Measurements from ENCODE around the gene SEC24C.

Gene SEC24C

GRCh38 chr10:73774637-73775036 is 30.5 kb downstream of the SEC24C start:
- CTCF ChIA-PET, result interaction anchor here (0.8 to 1.7 kb wide), 2 partner anchors 34 to 105 kb away, joined by 6 to 8 read pairs; no protein-coding TSS in a partner anchor
- POLR2A ChIA-PET, result interaction anchor here (4.5 kb wide), 1 partner anchor 44 kb away, joined by 22 read pairs; no protein-coding TSS in a partner anchor
- no peak for TF ChIP-seq NFRKB (IDR thresholded peaks at IDR 0.05)
- TF ChIP-seq FOXM1 (IDR thresholded peaks at IDR 0.05; ENCODE audit: borderline replicate concordance), result no peak
- no peak for TF ChIP-seq FOXK2 (IDR thresholded peaks at IDR 0.05)
- TF ChIP-seq SUZ12 (IDR thresholded peaks at IDR 0.05), result no peak
- no peak for TF ChIP-seq FOXA1 (IDR thresholded peaks at IDR 0.05)
- DNase-seq (ENCODE audit: extremely low spot score), result no peak

DNA sequence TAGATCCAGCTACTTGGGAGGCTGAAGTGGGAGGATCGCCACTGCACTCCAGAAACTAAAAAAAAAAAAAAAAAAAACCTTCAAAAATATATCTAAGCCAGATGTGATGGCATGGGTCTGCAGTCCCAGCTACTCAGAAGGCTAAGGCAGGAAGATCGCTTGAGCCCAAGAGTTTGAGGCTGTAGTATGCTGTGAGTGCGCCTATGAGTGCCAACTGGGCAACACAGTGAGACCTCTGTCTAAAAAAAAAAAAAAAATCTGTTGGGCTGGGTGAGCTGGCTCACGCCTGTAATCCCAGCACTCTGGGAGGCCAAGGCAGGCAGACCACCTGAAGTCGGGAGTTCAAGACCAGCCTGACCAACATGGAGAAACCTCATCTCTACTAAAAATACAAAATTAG is 34.8 kb downstream of the SEC24C start:
- TF ChIP-seq, protein P1, sequence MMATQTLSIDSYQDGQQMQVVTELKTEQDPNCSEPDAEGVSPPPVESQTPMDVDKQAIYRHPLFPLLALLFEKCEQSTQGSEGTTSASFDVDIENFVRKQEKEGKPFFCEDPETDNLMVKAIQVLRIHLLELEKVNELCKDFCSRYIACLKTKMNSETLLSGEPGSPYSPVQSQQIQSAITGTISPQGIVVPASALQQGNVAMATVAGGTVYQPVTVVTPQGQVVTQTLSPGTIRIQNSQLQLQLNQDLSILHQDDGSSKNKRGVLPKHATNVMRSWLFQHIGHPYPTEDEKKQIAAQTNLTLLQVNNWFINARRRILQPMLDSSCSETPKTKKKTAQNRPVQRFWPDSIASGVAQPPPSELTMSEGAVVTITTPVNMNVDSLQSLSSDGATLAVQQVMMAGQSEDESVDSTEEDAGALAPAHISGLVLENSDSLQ (IDR thresholded peaks at IDR 0.05), result no peak
- no peak for TF ChIP-seq TARDBP (IDR thresholded peaks at IDR 0.05)
- no peak for TF ChIP-seq FOXA1 (IDR thresholded peaks at IDR 0.05)
- TF ChIP-seq ELF4 (IDR thresholded peaks at IDR 0.05), result no peak
- TF ChIP-seq FOXK2 (IDR thresholded peaks at IDR 0.05), result no peak
- no peak for TF ChIP-seq LEF1 (IDR thresholded peaks at IDR 0.05; ENCODE audit: borderline replicate concordance)
- TF ChIP-seq BHLHE40 (IDR thresholded peaks at IDR 0.05; ENCODE audit: borderline replicate concordance), result no peak
- TF ChIP-seq SP1 (IDR thresholded peaks at IDR 0.05), result no peak
- no peak for TF ChIP-seq SUZ12 (IDR thresholded peaks at IDR 0.05)
- TF ChIP-seq FOXM1 (IDR thresholded peaks at IDR 0.05; ENCODE audit: borderline replicate concordance), result no peak
- TF ChIP-seq L3MBTL2 (conservative IDR thresholded peaks at IDR 0.05), result no peak
- TF ChIP-seq CTBP1 (IDR thresholded peaks at IDR 0.05; ENCODE audit: borderline replicate concordance), result no peak
- TF ChIP-seq HDGF (IDR thresholded peaks at IDR 0.05; ENCODE audit: borderline replicate concordance), result no peak
- TF ChIP-seq ZNF384 (IDR thresholded peaks at IDR 0.05), result no peak
- TF ChIP-seq NFRKB (IDR thresholded peaks at IDR 0.05), result no peak
- TF ChIP-seq ARNT (IDR thresholded peaks at IDR 0.05), result no peak
- no peak for DNase-seq (ENCODE audit: extremely low spot score)
- CTCF ChIA-PET, result interaction anchor here (0.6 kb wide), 1 partner anchor 187 kb away, joined by 4 read pairs; no protein-coding TSS in a partner anchor
- POLR2A ChIA-PET, result interaction anchor here (1.3 kb wide), 1 partner anchor 49 kb away, joined by 5 read pairs; no protein-coding TSS in a partner anchor

- ChIA-PET CTCF (interaction anchor here (0.6 kb wide), 1 partner anchor 188 kb away, joined by 4 read pairs; no protein-coding TSS in a partner anchor), POLR2A (interaction anchor here (1.3 to 5.3 kb wide), 2 partner anchors 8 to 49 kb away, joined by 5 to 68 read pairs; a partner anchor contains a TSS)
- TF ChIP-seq LEF1 (IDR thresholded peaks at IDR 0.05; ENCODE audit: borderline replicate concordance), result no peak
- TF ChIP-seq FOXM1 (IDR thresholded peaks at IDR 0.05; ENCODE audit: borderline replicate concordance), result no peak
- TF ChIP-seq, protein P1 (IDR thresholded peaks at IDR 0.05), result no peak
- TF ChIP-seq TARDBP (IDR thresholded peaks at IDR 0.05), result no peak
- no peak for DNase-seq (ENCODE audit: extremely low spot score)
These were observed 35.5 kb downstream of the SEC24C start for GRCh38 chr10:73779539-73780197.

DNA sequence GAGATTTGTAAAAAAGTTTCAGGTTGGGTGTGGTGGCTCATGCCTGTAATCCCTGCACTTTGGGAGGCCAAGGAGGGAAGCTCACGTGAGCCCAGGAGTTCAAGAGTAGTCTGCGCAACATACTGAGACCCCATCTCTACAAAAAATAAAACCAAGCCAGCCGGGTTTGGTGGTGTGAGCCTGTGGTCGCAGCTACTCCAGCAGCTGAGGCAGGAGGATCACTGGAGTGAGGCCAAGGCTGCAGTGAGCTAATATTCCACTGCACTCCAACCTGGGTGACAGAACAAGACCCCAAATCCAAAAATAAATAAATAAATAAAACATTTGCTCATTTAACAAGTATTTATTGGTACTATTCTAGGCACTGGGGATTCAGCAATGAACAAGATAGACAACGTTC is 36.1 kb downstream of the SEC24C start:
- TF ChIP-seq FOXM1 (IDR thresholded peaks at IDR 0.05; ENCODE audit: borderline replicate concordance), result no peak
- TF ChIP-seq SP1 (IDR thresholded peaks at IDR 0.05), result no peak
- TF ChIP-seq HDGF (IDR thresholded peaks at IDR 0.05; ENCODE audit: borderline replicate concordance), result no peak
- no peak for TF ChIP-seq FOXA1 (IDR thresholded peaks at IDR 0.05)
- TF ChIP-seq TARDBP (IDR thresholded peaks at IDR 0.05), result no peak
- TF ChIP-seq ZNF384 (IDR thresholded peaks at IDR 0.05), result no peak
- no peak for TF ChIP-seq BHLHE40 (IDR thresholded peaks at IDR 0.05; ENCODE audit: borderline replicate concordance)
- no peak for TF ChIP-seq CTBP1 (IDR thresholded peaks at IDR 0.05; ENCODE audit: borderline replicate concordance)
- TF ChIP-seq, protein P1 (IDR thresholded peaks at IDR 0.05), result no peak
- no peak for TF ChIP-seq L3MBTL2 (conservative IDR thresholded peaks at IDR 0.05)
- no peak for TF ChIP-seq SUZ12 (IDR thresholded peaks at IDR 0.05)
- no peak for TF ChIP-seq NFRKB (IDR thresholded peaks at IDR 0.05)
- TF ChIP-seq ELF4 (IDR thresholded peaks at IDR 0.05), result no peak
- no peak for TF ChIP-seq ARNT (IDR thresholded peaks at IDR 0.05)
- TF ChIP-seq FOXK2 (IDR thresholded peaks at IDR 0.05), result no peak
- no peak for TF ChIP-seq LEF1 (IDR thresholded peaks at IDR 0.05; ENCODE audit: borderline replicate concordance)
- CTCF ChIA-PET, result no interaction called here
- POLR2A ChIA-PET, result interaction anchor here (0.9 to 5.3 kb wide), 2 partner anchors 9 to 17 kb away, joined by 3 to 68 read pairs; a partner anchor contains a TSS
- DNase-seq (ENCODE audit: extremely low spot score), result no peak

- TF ChIP-seq HDGF (IDR thresholded peaks at IDR 0.05; ENCODE audit: borderline replicate concordance), result no peak
- no peak for TF ChIP-seq ARNT (IDR thresholded peaks at IDR 0.05)
- TF ChIP-seq FOXM1 (IDR thresholded peaks at IDR 0.05; ENCODE audit: borderline replicate concordance), result no peak
- TF ChIP-seq NFRKB (IDR thresholded peaks at IDR 0.05), result no peak
- TF ChIP-seq L3MBTL2 (conservative IDR thresholded peaks at IDR 0.05), result no peak
- TF ChIP-seq BHLHE40 (IDR thresholded peaks at IDR 0.05; ENCODE audit: borderline replicate concordance), result no peak
- TF ChIP-seq LEF1 (IDR thresholded peaks at IDR 0.05; ENCODE audit: borderline replicate concordance), result no peak
- no peak for TF ChIP-seq ELF4 (IDR thresholded peaks at IDR 0.05)
- no peak for DNase-seq (ENCODE audit: extremely low spot score)
- ChIA-PET POLR2A (interaction anchor here (0.9 to 5.3 kb wide), 5 partner anchors 9 to 99 kb away, joined by 3 to 68 read pairs (median 8); partner anchors contain the start of gene SEC24C), CTCF (no interaction called here)
These were observed 36.8 kb downstream of the SEC24C start for GRCh38 chr10:73780966-73781365.

GRCh38 chr10:73781548-73781878 is 37.3 kb downstream of the SEC24C start:
- ChIA-PET CTCF (no interaction called here), POLR2A (interaction anchor here (0.6 to 5.3 kb wide), 9 partner anchors 10 to 98 kb away, joined by 3 to 68 read pairs (median 5); partner anchors contain the start of gene SEC24C)
- TF ChIP-seq TARDBP (IDR thresholded peaks at IDR 0.05) (no peak), HDGF (IDR thresholded peaks at IDR 0.05; ENCODE audit: borderline replicate concordance) (no peak), SUZ12 (IDR thresholded peaks at IDR 0.05) (no peak), LEF1 (IDR thresholded peaks at IDR 0.05; ENCODE audit: borderline replicate concordance) (no peak), NFRKB (IDR thresholded peaks at IDR 0.05) (no peak)
- DNase-seq (ENCODE audit: extremely low spot score), result no peak
